ENCODE measurements around the gene TIAM1.
A peak's percentile ranks its signal among the peaks of the same experiment; 100 is the strongest.

Gene TIAM1

GRCh38 chr21:31326522-31327242 is 17.4 kb downstream of the TIAM1 start:
- DNase-seq, result peak; percentile 42

DNA sequence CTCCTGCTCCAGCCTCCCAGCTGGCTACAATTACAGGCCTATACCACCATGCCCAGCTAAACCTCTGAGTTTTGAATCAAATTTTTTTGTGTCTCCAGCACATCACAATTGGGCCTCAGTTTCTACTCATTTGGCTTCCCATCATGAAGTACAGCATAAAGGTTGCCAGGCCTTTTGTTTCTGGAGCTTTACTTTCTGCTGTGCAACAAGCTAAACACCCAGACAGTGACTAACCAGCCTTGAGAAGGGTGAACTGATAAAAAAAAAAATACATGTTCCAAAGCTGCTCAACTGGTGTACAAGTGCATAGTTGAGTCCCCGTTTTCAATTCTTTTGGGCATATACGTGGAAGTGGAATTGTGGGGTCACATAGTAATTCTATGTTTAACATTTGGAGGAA is 25.1 kb downstream of the TIAM1 start:
- DNase-seq, result no peak

- no peak for DNase-seq
Observed at GRCh38 chr21:31317688-31318087, 26.4 kb downstream of the TIAM1 start.

DNA sequence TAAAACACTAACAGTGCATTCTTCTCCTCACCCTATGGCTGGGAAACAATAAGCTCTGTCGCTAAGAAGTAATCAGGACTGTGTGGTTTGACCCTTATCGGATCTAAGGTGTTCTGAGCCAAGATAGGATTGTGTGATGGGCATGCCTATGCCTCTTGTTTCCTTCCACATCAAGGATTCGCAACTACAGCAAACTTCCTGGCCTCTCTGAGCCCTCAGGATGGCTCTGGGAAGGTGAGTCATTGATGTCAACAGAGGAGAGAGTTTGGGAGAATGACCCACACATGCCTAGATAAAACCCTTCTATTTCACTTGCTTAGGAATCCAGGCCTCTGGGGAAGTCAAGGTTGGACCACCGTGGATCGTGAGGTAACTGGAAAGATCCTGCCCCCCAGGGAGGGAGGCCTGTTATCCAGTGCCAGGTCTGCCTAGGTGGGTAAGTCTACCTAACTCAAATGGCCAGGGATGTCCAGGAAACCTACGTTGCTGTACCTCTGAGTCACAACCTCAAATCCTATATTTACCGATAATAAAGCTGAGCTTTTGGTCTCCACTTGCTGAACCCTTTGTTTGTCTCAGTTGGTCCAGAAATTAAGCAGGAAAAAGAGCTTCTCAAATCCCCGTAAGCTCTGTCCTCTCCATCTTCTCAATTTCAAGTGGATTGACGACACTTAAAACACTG is 27.4 kb downstream of the TIAM1 start:
- no peak for DNase-seq

DNA sequence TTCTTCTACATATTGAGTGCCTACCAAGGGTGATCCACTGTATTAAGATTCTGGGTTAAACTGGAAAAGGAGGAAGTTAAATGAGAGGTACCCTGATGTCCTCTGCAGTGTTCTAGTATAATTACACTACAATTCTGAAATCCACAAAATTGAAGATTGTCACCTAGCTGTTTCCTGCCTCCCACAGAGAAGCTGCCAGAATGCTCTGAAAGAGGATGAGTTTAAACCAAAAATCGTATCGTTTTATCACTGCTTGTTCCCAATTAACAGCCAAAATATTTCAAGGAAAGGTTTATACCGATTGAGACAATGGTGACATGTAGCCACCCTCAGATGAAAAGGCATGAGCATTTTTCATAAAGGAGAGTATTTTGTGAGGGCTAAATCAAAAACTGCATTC is 28.0 kb downstream of the TIAM1 start:
- no peak for DNase-seq

- DNase-seq, result no peak
Observed at GRCh38 chr21:31310750-31311149, 33.3 kb downstream of the TIAM1 start.

DNA sequence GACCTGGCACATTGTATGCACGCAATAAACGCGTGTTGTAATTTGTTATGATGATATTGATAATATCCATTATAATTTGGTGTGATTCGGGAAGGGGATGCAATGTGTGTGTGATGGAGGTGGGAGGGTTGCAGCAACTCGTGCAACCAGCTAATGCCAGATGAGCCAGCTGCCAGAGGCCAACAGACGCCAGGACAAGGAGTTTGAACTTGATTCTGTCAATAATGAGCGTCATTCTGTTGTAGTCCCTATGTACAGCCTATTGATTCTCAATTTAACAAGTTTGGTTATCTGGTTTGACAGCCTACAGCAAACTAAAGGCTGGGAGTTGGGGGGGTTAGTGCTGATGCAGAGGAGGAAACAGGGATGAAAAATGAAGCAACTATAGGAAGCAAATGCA is 35.5 kb downstream of the TIAM1 start:
- no peak for DNase-seq

DNA sequence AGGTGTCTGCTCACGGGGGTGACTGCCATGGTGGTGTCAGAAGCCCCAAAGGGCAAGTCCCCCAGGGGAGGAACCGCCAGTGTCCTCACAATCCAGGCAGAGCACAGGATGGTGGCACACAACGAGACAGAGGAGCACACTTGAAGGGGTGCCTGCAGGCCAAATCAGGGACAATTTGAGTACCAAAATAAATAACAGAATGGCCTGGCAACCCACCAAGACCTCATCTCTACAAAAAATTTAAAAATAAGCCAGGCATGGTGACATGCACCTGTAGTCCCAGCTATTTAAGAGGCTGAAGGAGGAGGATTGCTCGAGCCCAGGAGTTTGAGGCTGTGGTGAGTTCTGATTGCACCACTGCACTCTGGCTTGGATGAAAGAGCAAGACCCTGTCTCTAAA is 38.2 kb downstream of the TIAM1 start:
- DNase-seq, result no peak

GRCh38 chr21:31299291-31300147 is 44.5 kb downstream of the TIAM1 start:
- DNase-seq, result no peak

GRCh38 chr21:31298618-31299269 is 45.3 kb downstream of the TIAM1 start:
- DNase-seq, result no peak

GRCh38 chr21:31297806-31298205 is 46.3 kb downstream of the TIAM1 start:
- no peak for DNase-seq

GRCh38 chr21:31295676-31296075 is 48.4 kb downstream of the TIAM1 start:
- no peak for DNase-seq

DNA sequence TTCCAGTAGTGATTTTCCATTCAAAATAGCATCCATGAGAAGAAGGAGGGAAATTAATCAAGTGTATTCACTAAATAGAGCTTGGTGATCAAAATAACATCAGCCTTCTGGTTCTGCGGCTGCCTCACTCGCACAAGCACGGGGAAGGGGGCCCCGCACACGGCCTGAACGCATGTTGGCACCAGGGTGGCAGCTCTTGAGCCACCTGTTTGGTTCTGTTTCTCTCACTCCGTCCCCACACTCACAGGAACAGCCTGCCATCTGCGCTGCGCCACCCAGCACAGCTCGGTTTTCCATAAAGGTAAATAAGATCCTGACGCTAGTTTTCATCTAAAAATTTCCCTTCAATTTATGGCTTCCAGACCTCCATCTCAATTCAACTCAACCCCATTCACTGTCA is 49.4 kb downstream of the TIAM1 start:
- DNase-seq, result no peak

DNA sequence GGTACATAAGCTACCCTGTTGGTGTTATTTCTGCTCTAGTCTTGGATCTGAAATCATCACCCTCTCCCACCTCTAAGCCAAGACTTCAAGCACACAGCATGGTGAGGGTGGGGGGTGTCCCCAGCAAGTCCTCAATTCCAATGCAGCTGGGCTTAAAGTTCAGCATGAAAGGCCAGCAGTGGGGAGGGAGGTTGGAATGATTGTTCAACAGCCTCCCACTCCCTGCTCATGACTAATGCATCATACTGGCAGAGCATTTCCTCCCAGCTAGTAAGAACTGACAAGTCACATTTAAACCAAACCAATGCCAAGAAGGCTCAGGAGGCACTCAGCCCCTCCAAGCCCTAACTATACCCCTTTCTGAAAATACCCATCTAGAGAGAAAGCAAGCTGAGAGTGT is 50.1 kb downstream of the TIAM1 start:
- DNase-seq, result peak; percentile 49

- DNase-seq, result no peak
Observed at GRCh38 chr21:31290765-31291164, 53.3 kb downstream of the TIAM1 start.

DNA sequence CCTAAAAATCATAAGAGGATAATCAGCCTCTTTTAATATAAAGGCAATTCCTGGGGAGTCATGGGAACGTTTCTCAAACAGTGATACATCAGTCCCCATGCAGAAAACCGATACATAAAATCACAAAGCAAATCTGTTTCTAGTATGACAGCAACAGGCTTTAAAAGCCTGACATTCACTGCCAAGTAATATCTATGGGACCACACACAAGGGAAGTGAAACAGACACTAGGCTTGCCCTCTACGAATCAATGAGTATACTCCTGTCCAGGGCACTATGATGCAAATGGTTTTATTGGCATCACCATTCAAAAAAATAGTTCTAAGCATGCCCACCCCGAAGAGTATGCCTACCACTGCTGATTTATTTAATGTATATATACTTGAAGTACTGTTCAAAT is 54.4 kb downstream of the TIAM1 start:
- DNase-seq, result no peak

DNA sequence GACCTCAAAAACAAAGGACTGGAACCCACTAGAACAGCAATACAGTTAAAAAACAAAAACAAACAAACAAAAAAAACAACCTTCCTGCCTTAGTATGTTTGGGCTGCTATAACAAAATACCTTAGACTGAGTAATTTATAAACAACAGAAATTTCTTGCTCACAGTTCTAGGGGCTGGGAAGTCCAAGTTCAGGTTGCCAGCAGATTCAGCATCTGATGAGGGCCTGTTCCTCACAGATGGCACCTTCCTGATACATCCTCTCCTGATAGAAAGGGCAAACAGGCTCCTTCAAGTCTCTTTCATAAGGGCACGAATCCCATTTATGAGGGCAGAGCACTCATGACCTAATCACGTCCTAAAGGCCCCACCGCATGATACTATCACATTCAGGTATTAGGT is 55.9 kb downstream of the TIAM1 start:
- DNase-seq, result no peak

GRCh38 chr21:31287201-31287600 is 56.9 kb downstream of the TIAM1 start:
- DNase-seq, result no peak

- DNase-seq, result no peak
Observed at GRCh38 chr21:31286621-31287020, 57.4 kb downstream of the TIAM1 start.

DNA sequence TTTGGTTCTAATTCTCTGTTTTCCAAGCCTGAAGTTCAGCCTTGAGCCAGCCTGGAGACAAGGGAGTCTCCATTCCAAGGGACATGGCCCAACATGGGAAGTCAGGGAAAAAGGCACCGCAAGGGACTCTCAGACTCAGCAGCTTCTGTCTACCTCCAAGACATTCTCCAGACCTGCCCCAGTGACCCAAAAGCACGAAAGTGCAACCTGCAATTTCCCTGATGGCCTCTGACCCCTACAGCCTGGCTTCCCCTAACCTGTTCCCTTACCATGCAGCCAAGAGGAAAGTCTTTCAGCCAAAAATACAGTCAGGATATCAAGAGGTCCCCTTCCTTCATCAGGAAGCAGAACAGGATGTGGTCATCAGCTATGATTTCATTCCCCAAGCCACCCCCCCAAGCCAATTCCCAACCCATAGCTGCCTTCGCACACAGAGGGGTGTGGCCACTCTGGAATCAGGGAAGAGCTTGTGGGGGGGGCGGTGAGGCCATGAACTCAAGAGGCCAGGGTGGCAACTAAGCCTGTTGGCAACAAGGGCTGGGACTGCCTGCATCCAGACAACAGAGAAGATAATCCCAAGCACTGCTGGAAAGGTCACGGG is 59.2 kb downstream of the TIAM1 start:
- DNase-seq, result no peak

DNA sequence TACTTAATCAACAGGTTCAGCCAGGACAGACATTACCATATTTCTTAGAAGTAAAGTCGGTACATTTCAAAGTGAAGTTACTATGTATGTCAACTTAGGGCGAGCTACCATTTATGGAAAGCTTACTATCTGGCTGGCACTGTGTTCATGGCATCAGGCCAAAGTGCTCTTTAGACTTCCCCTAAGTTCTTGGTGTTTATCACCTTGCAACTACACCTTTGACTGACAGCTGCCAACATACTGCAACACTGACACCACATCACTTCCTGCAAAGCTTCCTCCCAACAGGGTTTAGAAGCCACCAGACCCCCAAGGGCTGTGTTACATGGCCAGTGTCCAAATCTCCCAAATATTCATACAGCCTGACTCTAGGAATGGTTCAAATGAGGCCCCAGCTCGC is 61.0 kb downstream of the TIAM1 start:
- no peak for DNase-seq

DNA sequence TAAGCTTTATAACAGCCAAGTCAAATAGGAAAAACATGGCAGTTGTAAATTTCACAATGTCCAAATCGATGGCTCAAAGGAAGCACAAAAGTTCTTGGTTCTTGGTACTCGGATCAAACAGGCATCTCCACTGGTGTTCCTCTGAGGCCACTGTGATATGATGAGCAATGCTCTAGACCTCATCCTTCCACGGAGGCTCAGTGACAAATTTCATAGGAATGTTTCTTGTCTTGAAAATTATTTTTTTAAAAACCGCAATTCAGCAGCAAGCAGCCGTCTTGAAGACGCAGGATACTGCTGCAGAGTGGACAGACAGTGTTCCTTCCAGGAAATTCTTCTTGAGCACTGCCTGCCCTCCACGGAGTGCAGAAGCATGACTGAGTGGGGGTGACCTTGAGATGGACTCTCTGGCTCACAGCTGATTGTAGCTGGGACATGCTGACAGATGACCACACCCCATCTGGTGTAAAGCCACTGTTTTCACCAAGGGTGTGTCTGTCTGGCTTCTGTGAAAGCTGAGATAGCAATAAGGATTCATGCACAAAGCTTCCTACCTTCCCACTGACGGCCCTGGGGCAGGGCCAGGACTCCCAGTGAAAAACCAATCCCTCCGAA is 61.9 kb downstream of the TIAM1 start:
- DNase-seq, result no peak

All from stimulated activated CD4-positive, alpha-beta T cell treated with anti-CD3 and anti-CD28 coated beads, Interleukin-12 subunit alpha, Interleukin-12 subunit beta, amount 100 ng/mL, for 4 hours (primary cell).